Bronchus fibroblast of lung (primary cell): ENCODE measurements around the gene FAM241B. TPM values are rescaled to one million over a fixed set of nuclear protein-coding genes. Genes with fewer than 3 reads are reported as not detected.

ENCODE experiments used
- total RNA-seq: library from RNA; depleted of rRNA; stranded (reverse); fragments of >200 nt; gene quantifications from 2 replicates; pipeline ENCODE4 v1.2.3, GENCODE V29; 2015

The FAM241B gene, protein sequence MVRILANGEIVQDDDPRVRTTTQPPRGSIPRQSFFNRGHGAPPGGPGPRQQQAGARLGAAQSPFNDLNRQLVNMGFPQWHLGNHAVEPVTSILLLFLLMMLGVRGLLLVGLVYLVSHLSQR
- total RNA-seq: 0.45 TPM in 1 of 2 replicates, not detected in the other

DNA sequence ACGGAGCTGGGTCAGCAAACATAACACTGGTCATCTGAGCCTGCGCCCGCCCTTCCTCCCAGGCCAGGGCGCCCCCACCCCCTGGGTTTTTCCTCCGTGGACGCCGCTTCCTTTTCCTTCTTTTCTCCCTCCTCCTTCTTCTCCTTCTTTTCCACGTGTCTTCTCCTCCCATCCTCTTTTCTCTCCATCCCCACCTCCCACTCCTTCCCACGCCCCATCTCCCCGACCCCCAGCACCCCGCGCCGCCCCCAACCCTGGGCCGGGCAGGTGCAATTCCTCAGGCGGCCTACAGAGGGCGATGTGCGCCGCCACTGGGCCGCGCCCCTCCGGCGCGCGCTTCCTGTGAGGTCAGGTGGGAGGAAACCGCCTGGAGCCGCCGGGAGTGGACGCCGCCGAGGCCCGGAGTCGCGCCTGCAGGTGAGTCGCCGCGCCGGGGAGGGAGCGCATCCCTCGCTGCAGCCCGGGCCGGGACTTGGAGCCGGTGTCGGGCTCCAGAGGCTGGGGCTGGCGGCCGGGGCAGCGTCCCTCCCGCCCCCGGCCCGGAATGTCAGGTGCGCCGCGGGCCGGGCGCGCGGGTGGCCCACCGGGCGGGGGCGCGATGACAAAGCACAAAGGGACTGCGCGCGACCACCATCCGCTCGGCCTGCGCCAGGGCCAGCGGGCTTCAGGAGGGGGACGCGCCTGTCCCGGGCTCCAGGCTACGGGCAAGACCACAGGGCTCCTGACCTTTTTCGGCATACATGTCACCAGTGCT is at the start of gene FAM241B:
FAM241B (plus strand) TSS at position 351 of the 754 bp plus-strand sequence. CDS start 1,497 bp downstream, outside the sequence.

Other genes with a start within 250 kb of the FAM241B start
- under 0.01 TPM in 1 of 2 replicates, not detected in the other for gene TACR2, start 213.3 kb upstream of the FAM241B start, total RNA-seq
- under 0.01 and 0.30 TPM in 2 replicates for gene TSPAN15, start 178.8 kb upstream of the FAM241B start, total RNA-seq
- not detected in 2 replicates for gene NEUROG3, start 56.8 kb upstream of the FAM241B start, total RNA-seq
- gene COL13A1, start 171.7 kb downstream of the FAM241B start, total RNA-seq: 17.4 and 24.4 TPM in 2 replicates